IPS-15b (cell line): Measurements from ENCODE around the gene MTIF3.

Source experiments
- H3K27me3 ChIP-seq: one replicate; pipeline ENCODE4 v1.6.1; 2013; ENCODE audit warnings: low read length; ENCODE audit not compliant: control insufficient read depth, insufficient read depth
- H3K36me3 ChIP-seq: one replicate; pipeline ENCODE4 v1.6.1; 2013; ENCODE audit warnings: low read length; ENCODE audit not compliant: control insufficient read depth, insufficient read depth
- H3K4me1 ChIP-seq: one replicate; pipeline ENCODE4 v1.6.1; 2013; ENCODE audit warnings: mild to moderate bottlenecking, low read length; ENCODE audit not compliant: control insufficient read depth, insufficient read depth
- H3K4me3 ChIP-seq: one replicate; pipeline ENCODE4 v1.5.1; 2013; ENCODE audit warnings: low read depth, low read length
- H3K9ac ChIP-seq: one replicate; pipeline ENCODE4 v1.6.1; 2013; ENCODE audit warnings: low read depth, mild to moderate bottlenecking, low read length
- H3K9me3 ChIP-seq: one replicate; pipeline ENCODE4 v1.6.1; 2013; ENCODE audit warnings: mild to moderate bottlenecking, low read length; ENCODE audit not compliant: control insufficient read depth, insufficient read depth

The MTIF3 gene

DNA sequence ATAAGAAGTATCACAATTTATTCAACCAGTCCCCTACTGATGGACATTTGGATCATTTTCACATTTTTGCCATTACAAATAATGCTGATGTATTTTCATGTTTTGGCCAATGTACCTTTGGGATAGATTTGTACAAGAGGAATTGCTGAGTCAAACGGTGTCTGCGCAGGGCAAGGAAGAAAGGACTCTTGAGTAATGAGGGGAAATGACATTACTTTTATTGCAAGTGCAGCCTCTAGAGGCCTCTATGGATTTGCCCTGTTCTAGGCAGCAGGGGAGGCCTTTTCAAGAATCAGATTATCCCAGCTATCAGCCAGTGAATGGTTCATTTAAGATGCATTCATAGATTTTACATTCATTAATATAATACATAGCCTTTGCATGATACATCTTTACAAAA lies 58.9 kb downstream of the MTIF3 start:
- H3K9ac ChIP-seq: no peak overlapping the region
- H3K9me3 ChIP-seq: no peaks in the 10 kb centered on the region
- no peaks in the 10 kb centered on the region for H3K4me1 ChIP-seq
- no peaks in the 10 kb centered on the region for H3K36me3 ChIP-seq
- peaks cover 3% of the 10 kb centered on the region for H3K27me3 ChIP-seq
- no peak overlapping the region for H3K4me3 ChIP-seq

DNA sequence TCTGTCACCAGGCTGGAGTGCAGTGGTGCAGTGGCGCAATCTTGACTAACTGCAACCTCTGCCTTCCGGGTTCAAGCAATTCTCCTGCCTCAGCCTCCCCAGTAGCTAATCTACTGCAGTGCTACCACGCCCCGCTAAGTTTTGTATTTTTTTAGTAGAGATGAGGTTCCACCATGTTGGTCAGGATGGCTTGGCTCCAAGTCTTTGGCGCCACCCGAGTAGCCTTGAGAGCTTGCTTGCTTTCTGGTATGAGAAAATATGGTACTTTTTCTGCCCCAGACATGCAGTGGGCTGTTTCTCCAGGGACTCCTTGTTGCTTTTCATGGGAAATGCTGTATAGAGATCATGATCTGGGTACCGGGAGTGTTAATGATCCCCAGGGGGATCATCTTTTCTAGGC lies 60.5 kb downstream of the MTIF3 start:
- no peak overlapping the region for H3K4me3 ChIP-seq
- H3K27me3 ChIP-seq: peaks cover 3% of the 10 kb centered on the region
- H3K9me3 ChIP-seq: no peaks in the 10 kb centered on the region

DNA sequence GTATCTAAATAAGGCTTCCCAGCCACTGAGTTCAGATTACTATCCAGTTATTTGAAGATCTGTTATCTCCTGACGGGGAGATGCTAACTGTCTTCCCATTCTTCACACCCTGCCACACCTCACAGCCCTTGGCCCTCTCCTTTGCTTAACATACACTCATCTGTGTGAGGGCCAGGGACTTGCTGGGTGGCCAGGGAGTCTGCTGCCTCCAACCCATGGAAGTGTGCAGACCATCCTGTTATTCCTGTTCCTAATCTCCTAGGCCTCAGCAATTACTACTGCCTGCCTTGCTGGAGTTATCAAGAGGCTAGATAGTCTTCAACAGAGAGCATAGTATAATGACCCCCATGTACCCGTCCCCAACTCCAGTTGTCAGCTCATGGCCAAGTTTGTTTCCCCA lies 62.1 kb downstream of the MTIF3 start:
- Histone ChIP-seq H3K9ac (no peak overlapping the region), H3K9me3 (no peaks in the 10 kb centered on the region), H3K4me3 (no peak overlapping the region), H3K36me3 (no peaks in the 10 kb centered on the region), H3K4me1 (no peaks in the 10 kb centered on the region), H3K27me3 (peaks cover 3% of the 10 kb centered on the region)

More for the DNA sequence above, 60.5 kb downstream of the MTIF3 start:
- Histone ChIP-seq H3K9ac (no peak overlapping the region), H3K36me3 (no peaks in the 10 kb centered on the region), H3K4me1 (no peaks in the 10 kb centered on the region)
